Measurements from ENCODE around the gene CRB2. TPM values are rescaled to one million over a fixed set of nuclear protein-coding genes. Genes with fewer than 3 reads are reported as not detected.

Gene CRB2
- total and polyA plus RNA-seq, 2 donors (not counting 3 experiments of a cell fraction or from before 2014, with no cell fraction given): not detected

DNA sequence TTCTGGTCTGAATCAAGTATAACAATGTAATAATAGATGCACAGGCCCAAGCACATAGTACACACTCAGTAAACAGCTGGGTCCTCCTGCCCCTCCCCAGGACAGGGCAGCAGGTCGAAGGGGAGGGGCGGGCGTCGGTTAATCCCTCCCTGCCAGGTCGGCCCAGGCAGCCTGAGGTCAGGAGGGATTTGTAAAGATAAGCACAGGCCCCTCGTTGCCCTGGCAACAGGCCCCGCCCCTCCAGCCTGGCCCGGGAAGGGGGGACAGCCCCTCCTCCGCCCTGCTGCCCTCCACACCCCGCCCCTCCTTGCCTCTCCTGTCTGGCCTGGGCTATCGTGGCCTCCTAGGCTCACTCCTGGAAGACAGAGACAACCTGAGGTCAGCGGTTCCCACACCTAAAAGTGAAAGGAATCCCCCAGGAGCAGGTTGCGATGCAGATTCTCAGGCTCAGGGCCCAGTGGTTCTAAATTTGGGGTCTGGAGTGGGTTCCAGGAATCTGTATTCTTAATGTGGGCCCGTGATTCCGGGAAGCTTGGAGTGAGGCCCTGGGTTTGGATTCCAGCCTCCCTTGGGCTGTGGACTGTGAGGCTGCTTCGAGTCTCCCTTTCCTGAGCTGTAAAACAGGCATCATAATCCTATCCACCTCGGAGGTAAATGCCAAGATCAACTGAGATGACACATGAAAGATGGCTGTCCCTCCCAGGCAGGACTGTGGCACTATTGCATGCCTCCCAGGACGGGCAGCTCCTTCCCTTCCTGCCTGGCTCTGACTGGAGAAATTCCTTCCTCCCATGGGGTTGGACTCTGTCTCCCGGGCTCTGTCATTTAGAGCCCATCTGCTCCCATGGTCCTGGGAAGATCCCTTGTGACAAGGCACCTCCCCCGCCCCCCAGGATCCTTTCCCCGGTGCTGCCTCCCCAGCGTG lies 4.4 kb downstream of the CRB2 start:
- no peaks in the 10 kb centered on the region for H3K4me1 ChIP-seq (ENCODE audit: control insufficient read depth, extremely low read depth, insufficient read depth, low read length)
- no peaks in the 10 kb centered on the region for H3K27me3 ChIP-seq (ENCODE audit: control insufficient read depth in 2 of 2, insufficient read depth in 2 of 2, low read length in 2 of 2)
- no peaks in the 10 kb centered on the region for H4K20me1 ChIP-seq (replicated peaks; ENCODE audit: control insufficient read depth, extremely low read depth, insufficient read depth, low read length)
- BruUV-seq (replicated peaks): no TSS peak
- no peaks in the 10 kb centered on the region for H3K9me3 ChIP-seq (replicated peaks; ENCODE audit: control insufficient read depth, insufficient read depth, low read length)
- DNase-seq (ENCODE audit: low read depth, low spot score) (no peak), FAIRE-seq (no peak)
- TF ChIP-seq, protein P1, sequence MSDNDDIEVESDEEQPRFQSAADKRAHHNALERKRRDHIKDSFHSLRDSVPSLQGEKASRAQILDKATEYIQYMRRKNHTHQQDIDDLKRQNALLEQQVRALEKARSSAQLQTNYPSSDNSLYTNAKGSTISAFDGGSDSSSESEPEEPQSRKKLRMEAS (IDR thresholded peaks at IDR 0.05; ENCODE audit: insufficient read depth, insufficient read length): no peak
- H3K9ac ChIP-seq (replicated peaks; ENCODE audit: extremely low read depth, insufficient read depth, low read length): no peak overlapping the region
- ChIA-PET POLR2A (no interaction called here), CTCF (no interaction called here)
- no peak overlapping the region for H3K4me2 ChIP-seq (ENCODE audit: insufficient read depth, low read length)
- dilution Hi-C loops (cut with MboI; ENCODE audit: extremely low pct_ligation_motif_present, low sequenced_read_pairs) (no loop called here), intact Hi-C loops (cut with micrococcal nuclease) (no loop called here)
- no peaks in the 10 kb centered on the region for H3K79me2 ChIP-seq (ENCODE audit: control insufficient read depth, insufficient read depth, low read length)
- no peak overlapping the region for H3K4me3 ChIP-seq (replicated peaks in 1 of 3; ENCODE audit: insufficient read depth in 1 of 3, low read depth in 1 of 3, low read length in 3 of 3)
- no peak overlapping the region for H3K27ac ChIP-seq (ENCODE audit: insufficient read depth, low read depth, low read length)
- H3K9me1 ChIP-seq (replicated peaks; ENCODE audit: control insufficient read depth, extremely low read depth, insufficient read depth, low read length): no peaks in the 10 kb centered on the region
- no peak overlapping the region for H2AFZ ChIP-seq (ENCODE audit: low read depth, low read length)
- no peaks in the 10 kb centered on the region for H3K36me3 ChIP-seq (ENCODE audit: control insufficient read depth in 2 of 2, extremely low read depth in 1 of 2, insufficient read depth in 2 of 2, low read length in 2 of 2)

DNA sequence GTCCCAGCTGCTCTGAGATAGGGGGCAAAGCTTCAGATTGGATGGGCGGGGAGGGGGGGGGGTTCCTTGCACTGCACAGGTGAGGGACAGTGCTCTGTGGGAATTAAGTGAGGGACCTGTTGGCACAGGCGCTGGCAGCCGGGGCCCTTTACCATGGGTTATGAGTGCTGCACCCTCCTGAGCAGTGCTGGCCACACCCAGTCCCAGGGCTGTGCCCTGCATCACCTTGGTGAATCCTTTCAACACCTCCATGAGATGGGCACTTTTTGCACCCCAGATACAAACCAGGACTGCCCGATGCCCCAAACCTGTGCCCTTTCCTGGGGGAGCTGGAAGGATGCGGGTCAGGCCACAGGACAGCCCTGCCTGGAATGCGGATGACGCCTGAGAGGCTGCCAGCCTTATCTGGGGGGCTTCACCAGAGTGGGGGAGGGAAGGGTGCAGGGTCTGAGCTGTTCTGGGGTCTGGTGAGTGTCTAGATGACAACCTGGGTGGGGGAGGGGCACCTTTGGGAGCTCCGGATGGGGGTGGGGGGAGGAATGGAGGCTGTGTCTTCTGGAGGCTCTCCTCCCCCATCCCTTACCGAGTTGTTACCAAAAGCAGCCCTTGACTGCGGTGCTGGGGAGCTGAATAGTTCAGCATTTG lies 5.2 kb downstream of the CRB2 start:
- TF ChIP-seq JUN (IDR thresholded peaks at IDR 0.05; ENCODE audit: borderline replicate concordance, insufficient read depth, insufficient read length, low read depth) (no peak), FOS (IDR thresholded peaks at IDR 0.05; ENCODE audit: borderline replicate concordance, insufficient read depth, low read length) (no peak), POLR2AphosphoS5 (IDR thresholded peaks at IDR 0.05; ENCODE audit: insufficient read depth, low read depth, low read length) (no peak), GATA2 (IDR thresholded peaks at IDR 0.05; ENCODE audit: insufficient read depth, insufficient read length, low read depth, low read length) (no peak), EZH2 (IDR thresholded peaks at IDR 0.05; ENCODE audit: borderline replicate concordance, low read depth, low read length, severe bottlenecking) (no peak), CTCF (IDR thresholded peaks at IDR 0.05; ENCODE audit: extremely low read depth in 1 of 2, insufficient read depth in 1 of 2, low read depth in 1 of 2, low read length in 2 of 2) (no peak), POLR2A (IDR thresholded peaks at IDR 0.05; ENCODE audit: low read depth, low read length) (no peak), MYC (IDR thresholded peaks at IDR 0.05; ENCODE audit: low read depth, low read length) (no peak)
- TF ChIP-seq, protein P1 (IDR thresholded peaks at IDR 0.05; ENCODE audit: insufficient read depth, insufficient read length): no peak
- no peaks in the 10 kb centered on the region for H3K4me1 ChIP-seq (ENCODE audit: control insufficient read depth, extremely low read depth, insufficient read depth, low read length)
- no peak overlapping the region for H3K27ac ChIP-seq (ENCODE audit: insufficient read depth, low read depth, low read length)
- H2AFZ ChIP-seq (ENCODE audit: low read depth, low read length): no peak overlapping the region
- CTCF ChIA-PET: interaction anchor here (0.7 kb wide), 1 partner anchor 235 kb away, joined by 3 read pairs; no protein-coding TSS in a partner anchor
- FAIRE-seq (no peak), DNase-seq (ENCODE audit: low read depth, low spot score) (no peak)
- POLR2A ChIA-PET: no interaction called here
- H3K4me3 ChIP-seq (replicated peaks in 1 of 3; ENCODE audit: insufficient read depth in 1 of 3, low read depth in 1 of 3, low read length in 3 of 3): no peak overlapping the region
- H4K20me1 ChIP-seq (replicated peaks; ENCODE audit: control insufficient read depth, extremely low read depth, insufficient read depth, low read length): no peaks in the 10 kb centered on the region
- intact Hi-C loops (cut with micrococcal nuclease): no loop called here
- no peaks in the 10 kb centered on the region for H3K9me3 ChIP-seq (replicated peaks; ENCODE audit: control insufficient read depth, insufficient read depth, low read length)
- dilution Hi-C loops (cut with MboI; ENCODE audit: extremely low pct_ligation_motif_present, low sequenced_read_pairs): no loop called here
- no TSS peak for BruUV-seq (replicated peaks)
- no peaks in the 10 kb centered on the region for H3K79me2 ChIP-seq (ENCODE audit: control insufficient read depth, insufficient read depth, low read length)
- no peaks in the 10 kb centered on the region for H3K9me1 ChIP-seq (replicated peaks; ENCODE audit: control insufficient read depth, extremely low read depth, insufficient read depth, low read length)
- no peaks in the 10 kb centered on the region for H3K36me3 ChIP-seq (ENCODE audit: control insufficient read depth in 2 of 2, extremely low read depth in 1 of 2, insufficient read depth in 2 of 2, low read length in 2 of 2)
- H3K27me3 ChIP-seq (ENCODE audit: control insufficient read depth in 2 of 2, insufficient read depth in 2 of 2, low read length in 2 of 2): no peaks in the 10 kb centered on the region
- H3K4me2 ChIP-seq (ENCODE audit: insufficient read depth, low read length): no peak overlapping the region
- no peak overlapping the region for H3K9ac ChIP-seq (replicated peaks; ENCODE audit: extremely low read depth, insufficient read depth, low read length)
